A375 (cell line): ENCODE data around the gene BIVM. TPM values are rescaled to one million over a fixed set of nuclear protein-coding genes. Genes with fewer than 3 reads are reported as not detected.

ENCODE experiments used
- total RNA-seq: library from RNA; depleted of rRNA; stranded (reverse); fragments of >200 nt; shearing (Covaris generic); gene quantifications from 2 replicates; pipeline ENCODE4 v1.2.3, GENCODE V29; 2014; rRNA removed

Gene BIVM
- 19.9 and 24.4 TPM in 2 replicates for total RNA-seq

DNA sequence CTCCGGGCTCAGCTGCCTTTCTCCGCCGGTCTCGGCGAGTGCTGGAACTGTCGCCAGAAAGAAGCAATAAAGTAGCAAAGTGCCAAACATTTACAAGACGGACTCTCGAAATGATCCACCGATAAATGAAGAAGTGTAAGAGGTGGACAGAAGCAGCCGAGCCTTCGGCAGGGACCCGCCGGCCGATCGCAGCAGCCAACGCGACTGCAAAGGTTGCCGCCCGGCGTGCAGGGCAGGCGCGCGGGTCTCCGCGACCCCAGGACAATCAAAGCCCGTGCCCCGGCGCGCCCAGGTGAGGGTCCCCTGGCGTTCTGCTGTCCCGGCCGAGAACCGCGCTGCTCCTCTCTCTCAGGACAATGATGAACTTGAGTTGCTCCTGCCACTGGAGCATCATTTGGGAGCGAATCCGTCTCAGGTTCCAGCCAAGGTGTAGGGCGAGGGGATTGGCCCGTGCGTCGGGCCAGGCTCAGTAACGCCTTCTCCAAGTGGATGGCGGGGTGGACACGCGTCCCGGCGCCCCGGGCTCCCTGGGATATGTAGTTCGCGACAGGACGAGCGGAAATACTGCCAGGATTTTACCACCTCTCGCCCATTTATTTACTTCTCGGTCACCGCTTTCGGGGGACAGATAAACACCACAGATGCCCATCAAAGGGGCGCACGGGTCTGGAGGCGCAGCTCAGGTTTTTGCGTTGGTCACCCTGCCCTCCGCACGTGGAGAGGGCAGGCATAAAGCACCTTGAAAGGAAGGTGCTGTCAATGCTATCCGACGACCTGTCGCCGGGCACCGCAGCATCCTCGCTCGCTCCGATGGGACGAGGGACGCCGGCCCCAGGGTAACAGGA is at the start of gene BIVM, which contains the start of gene POGLUT2:
Gene BIVM, plus strand, starts transcription at position 539 of the 845 bp plus-strand sequence. CDS start 8,149 bp downstream, outside the sequence.
Gene POGLUT2, minus strand, starts transcription at position 396 of the 845 bp plus-strand sequence. Its CDS starts 306 bp downstream, at position 90.

DNA sequence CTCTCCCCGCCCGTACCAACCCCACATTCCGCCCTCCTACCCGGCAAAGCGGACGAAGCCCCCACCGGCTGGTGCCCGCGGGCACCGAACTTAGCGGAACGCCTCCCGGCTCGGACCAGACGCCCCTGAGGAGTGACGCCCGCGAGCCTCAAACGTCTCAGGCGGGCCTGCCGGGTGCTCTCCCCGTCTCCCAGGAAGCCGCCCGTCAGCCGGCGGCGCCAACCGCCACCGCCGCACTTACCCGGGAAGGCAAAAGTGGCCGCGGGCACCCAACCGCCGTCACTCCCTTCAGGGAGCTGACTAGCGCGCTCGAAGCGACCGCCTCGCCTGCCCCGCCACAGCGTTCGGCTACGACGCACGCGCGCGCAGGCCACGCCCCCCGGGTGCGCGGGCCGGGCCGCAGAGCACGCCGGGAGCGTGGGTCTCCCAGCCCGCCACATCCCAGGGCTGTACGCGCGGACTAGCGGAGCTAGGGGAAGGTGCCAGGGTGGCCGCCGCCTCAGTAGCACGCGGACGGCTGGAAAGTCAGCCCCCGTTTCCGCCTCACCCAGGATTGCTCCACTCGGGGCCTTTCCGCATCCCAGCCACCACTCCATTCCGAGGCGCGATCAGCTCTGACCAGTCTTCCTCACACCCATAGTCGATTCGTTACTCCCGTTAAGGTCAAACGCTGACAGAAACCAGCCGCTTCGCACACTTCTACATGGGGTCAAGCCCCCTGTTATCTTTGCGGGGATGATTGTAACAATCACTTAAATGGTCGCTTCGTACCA is 25.3 kb upstream of the BIVM start, which contains the start of gene TEX30:
Gene TEX30, minus strand, starts transcription at position 346 of the 773 bp plus-strand sequence. CDS start 3,760 bp downstream, outside the sequence.

DNA sequence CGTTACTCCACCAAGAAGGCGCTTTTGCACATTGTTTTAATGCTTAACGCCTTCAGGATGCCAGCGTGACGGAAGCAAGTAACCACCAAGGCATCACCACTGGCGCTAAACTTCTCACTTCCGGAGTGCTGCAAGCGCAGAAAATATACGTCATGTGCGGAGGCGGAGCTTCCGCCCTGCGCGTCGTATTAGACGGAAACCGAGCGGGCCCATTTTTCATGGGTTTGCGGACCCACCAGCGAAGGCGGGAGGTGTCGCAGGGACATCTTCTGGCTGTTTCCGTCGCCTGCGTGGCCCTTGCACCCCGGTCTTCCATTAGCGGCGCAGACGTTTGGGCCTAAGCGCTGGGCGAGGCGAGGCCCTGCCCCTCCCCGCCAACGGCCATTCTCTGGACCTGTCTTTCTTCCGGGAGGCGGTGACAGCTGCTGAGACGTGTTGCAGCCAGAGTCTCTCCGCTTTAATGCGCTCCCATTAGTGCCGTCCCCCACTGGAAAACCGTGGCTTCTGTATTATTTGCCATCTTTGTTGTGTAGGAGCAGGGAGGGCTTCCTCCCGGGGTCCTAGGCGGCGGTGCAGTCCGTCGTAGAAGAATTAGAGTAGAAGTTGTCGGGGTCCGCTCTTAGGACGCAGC is 46.8 kb downstream of the BIVM start, which contains the start of gene ERCC5:
Gene ERCC5, plus strand, starts transcription at position 403 of the 631 bp plus-strand sequence. CDS start 235 bp downstream, outside the sequence.

Other genes starting within 250 kb of the BIVM start
- 35.6 and 49.1 TPM in 2 replicates for gene TPP2, start 202.1 kb upstream of the BIVM start, total RNA-seq
- gene METTL21C, start 104.1 kb upstream of the BIVM start, total RNA-seq, result not detected in 2 replicates
- 24.6 and 33.5 TPM in 2 replicates for gene TEX30, start 25.3 kb upstream of the BIVM start, total RNA-seq
- gene POGLUT2, start 143 bp upstream of the BIVM start, total RNA-seq, result 20.0 and 21.8 TPM in 2 replicates
- 34.6 and 59.8 TPM in 2 replicates for gene ERCC5, start 46.9 kb downstream of the BIVM start, total RNA-seq